ENCODE results near the gene C1QTNF2.

C1QTNF2 gene

GRCh38 chr5:160371294-160371693, 868 bp upstream of the C1QTNF2 start:
- no peak for DNase-seq

- DNase-seq = no peak
Observed at GRCh38 chr5:160370713-160371034, 248 bp upstream of the C1QTNF2 start.

DNA sequence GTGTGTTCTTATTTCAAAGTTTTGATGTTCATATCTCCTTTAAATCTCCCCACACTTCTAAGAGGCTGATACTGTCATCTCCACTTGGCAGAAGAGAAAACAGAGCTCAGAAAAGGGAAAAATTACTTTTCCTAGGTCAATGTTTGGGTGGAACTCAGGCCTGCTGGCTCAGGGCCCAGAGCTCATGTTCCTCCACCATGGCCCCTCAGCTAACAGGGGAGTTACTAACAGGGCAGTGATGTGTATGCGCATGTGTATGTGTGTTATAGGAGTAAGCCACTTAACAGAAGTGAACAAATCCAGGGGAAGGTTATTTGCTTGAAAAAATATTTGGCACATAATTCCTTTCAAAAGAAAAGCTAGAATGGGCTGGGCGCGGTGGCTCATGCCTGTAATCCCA, 2.5 kb downstream of the C1QTNF2 start:
- no peak for DNase-seq

DNA sequence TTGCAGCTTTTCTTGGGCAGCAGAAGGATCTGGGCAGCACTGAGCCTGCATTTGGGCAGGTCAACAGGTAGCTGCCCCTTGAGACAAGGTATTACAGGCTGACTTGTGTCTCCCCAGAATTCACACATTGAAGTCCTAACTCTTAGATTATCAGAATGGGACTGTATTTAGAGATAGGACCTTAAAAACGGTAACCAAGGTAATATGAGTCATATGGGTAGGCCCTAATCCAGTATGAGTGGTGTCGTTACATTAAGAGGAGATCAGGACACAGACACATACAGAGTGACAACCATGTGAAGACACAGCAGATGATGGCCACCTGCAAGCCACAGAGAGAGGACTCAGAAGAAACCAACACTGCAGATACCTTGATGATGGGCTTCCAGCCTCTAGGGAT, 3.2 kb downstream of the C1QTNF2 start:
- no peak for DNase-seq

GRCh38 chr5:160366230-160366629, 4.2 kb downstream of the C1QTNF2 start:
- DNase-seq = no peak

GRCh38 chr5:160363660-160364395, 6.6 kb downstream of the C1QTNF2 start:
- DNase-seq = no peak

GRCh38 chr5:160363211-160363610, 7.2 kb downstream of the C1QTNF2 start:
- DNase-seq = no peak

DNA sequence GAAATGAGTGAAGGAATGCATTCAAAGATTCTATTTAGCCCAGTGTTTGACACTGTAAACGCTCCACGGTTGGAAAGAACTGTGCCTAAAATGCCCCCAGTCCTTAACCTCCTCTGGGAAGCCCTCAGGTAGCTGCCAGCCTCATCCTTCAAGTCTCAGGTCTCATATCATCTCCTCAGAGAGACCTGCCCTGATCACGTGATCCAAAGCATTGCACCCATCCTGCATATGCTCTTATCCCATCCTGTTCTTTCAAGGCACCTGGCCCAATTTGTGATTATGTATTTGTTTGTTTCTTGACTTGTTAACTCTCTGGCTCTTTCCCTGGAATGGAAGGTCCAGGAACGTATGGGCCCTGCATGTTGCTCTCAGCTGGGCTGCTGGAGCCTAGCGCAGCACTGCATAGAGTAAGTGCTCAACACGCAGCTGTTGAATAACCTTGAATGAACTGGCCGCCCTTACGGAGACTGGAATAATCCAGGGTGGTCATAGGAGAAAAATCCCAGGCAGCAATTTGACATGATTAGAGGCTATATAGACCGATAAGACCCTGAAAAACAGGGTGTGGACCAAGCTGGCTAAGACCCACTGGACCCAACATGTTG, 8.7 kb downstream of the C1QTNF2 start:
- no peak for DNase-seq

GRCh38 chr5:160360310-160360709, 10.1 kb downstream of the C1QTNF2 start:
- DNase-seq = no peak

- no peak for DNase-seq
Observed at GRCh38 chr5:160359816-160360215, 10.6 kb downstream of the C1QTNF2 start.

GRCh38 chr5:160359242-160359641, 11.2 kb downstream of the C1QTNF2 start:
- DNase-seq = no peak

DNA sequence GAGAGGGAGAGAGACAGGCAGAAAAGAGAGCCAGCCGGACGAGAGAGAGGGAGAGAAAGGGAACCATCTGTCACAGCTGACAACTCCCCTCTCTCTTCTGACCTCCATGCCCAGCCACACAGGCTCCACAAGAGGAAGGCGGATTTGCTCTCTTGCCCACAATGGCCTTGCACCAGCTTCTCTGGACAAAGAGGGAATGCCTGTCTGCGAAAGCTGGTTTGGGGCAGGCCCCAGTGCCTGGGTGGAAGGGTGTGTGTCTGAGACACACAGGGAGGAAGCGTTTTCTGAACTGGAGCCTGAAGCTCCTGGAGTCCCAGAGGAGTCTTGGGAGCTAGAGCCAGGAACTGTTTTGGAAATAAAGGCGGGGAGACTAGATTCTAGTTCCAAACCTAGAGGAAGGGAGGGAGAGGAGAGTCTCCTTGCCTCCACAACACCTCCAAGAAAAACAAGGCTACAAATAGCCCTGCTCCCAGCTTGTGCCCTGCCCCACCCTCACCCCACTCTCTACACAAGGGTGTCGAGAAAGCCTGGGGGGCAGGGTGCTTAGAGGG, 12.5 kb downstream of the C1QTNF2 start:
- no peak for DNase-seq

DNA sequence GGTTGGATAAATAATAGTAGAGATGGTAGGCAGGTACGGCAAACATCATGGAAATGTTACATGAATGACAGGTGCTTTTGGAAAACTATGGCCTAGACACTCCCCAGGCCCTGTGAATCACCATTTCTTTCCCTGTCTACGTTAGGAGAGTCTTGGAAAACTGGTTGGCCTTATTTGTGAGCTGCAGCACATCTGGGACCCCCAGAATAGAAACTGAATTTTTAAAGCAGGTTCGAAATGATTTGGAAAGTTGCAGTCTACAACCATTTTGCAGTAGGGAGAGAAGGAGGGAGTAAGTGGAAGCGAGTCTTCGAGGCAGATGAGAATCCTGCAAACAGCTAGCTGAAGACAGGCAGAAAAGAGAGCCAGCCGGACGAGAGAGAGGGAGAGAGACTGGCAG, 13.0 kb downstream of the C1QTNF2 start:
- no peak for DNase-seq

- no peak for DNase-seq
Observed at GRCh38 chr5:160356550-160357347, 13.7 kb downstream of the C1QTNF2 start.

DNA sequence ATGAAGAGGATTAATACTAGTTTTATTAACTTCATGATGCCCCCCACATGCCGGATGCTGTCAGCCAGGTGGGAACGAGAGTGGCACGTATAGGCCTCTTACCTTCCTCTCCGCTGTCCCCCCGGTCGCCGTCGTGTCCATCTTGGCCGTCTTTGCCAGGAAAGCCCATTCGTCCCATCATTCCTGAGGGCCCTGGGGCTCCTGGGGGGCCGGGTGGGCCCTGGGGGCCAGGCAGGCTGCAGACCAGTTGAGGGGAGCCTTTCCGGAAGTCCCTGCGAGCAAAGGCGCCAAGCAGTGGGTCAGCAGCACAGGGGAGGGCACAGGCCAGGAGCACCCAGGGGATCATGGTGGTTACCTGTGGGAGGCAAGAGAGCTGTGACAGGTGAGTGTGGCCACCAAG, 15.8 kb downstream of the C1QTNF2 start:
- DNase-seq = no peak

GRCh38 chr5:160353379-160353778, 17.0 kb downstream of the C1QTNF2 start:
- DNase-seq = no peak

DNA sequence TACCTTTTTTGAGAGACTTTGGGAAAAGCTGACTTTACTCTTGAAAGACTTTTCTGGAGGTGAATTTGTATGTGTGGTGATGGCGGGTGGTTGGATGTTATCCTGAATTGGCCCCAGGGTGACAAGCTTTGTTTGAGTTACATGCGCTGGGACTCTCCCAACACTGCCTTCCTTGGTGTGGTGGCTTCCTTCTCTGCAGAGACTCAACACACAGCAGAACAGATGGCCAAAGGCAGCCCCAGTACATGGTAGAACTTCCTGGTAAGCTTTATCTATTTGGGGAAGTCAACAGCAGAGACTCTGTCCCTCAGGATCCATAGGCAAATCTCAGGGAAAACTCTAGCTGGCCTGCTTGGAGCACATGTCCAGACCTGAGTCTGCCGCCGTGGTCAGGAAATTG, 18.1 kb downstream of the C1QTNF2 start:
- DNase-seq = no peak

DNA sequence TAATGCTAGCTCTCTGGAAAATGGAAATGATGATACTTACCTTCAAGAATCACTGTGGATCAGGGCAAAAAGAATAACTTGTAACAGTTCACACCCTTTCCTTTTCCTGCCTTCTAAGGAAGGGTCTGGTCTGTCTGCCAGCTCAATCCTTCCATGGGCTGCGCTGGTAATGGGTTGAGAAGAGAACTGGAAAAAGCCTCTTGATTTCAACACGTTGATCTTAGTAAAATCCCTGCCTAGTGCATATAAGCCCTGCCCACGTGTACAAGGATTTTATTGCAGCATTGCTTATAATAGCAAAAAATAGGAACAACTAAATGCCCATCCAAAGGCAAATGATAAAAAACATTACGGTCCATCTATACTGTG, 20.5 kb downstream of the C1QTNF2 start:
- no peak for DNase-seq

DNA sequence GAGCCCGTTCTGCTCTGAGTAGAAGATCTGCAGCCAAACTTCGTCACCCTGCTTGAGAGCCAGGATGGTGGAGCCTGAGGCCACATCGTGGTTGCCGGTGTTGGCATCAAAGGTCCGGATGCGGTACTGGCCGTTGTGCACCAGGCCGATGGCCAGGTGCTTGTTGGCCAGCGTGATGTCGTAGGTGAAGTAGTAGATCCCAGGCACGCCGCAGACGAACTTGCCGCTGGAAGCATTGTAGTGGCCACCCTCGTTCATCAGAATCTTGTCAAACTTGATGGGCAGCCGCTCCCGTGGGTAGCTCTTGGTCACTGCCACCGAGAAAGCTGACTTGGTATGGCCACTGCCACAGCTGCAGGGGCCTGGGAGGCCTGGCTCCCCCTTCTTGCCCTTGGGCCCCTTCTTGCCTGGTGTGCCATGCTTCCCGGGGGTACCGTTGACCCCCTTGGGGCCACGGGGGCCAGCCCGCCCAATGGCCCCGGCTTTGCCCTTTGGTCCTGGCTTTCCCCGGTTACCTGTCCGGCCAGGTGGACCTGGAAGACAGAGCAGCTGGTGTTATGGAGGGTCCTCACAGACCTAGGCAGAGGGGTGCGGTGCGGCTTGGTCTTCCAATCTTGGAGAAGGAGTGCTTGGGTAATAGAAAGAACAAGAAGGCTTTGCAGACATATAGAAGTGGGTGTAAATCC, 21.0 kb downstream of the C1QTNF2 start:
- no peak for DNase-seq

- no peak for DNase-seq
Observed at GRCh38 chr5:160348080-160348479, 22.3 kb downstream of the C1QTNF2 start.

DNA sequence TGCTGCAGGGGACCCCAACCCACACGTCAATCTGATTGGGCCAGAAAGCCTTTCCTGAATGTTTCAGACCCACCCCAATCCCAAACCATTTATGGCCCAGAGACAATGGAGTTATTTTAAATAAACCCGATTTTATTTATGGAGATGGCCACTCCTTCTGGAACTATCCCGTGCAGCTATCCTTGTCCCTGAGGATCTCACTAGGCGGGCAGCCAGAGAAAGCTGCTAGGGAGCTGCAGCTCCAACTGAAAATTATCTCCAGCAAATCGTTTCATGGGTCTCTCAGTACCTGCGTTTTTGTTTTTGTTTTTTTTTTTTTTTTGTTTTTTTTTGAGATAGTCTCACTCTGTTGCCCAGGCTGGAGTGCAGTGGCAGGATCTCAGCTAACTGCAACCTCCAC, 23.0 kb downstream of the C1QTNF2 start:
- no peak for DNase-seq

GRCh38 chr5:160342413-160342941, 27.9 kb downstream of the C1QTNF2 start:
- DNase-seq = peak; percentile 16

DNA sequence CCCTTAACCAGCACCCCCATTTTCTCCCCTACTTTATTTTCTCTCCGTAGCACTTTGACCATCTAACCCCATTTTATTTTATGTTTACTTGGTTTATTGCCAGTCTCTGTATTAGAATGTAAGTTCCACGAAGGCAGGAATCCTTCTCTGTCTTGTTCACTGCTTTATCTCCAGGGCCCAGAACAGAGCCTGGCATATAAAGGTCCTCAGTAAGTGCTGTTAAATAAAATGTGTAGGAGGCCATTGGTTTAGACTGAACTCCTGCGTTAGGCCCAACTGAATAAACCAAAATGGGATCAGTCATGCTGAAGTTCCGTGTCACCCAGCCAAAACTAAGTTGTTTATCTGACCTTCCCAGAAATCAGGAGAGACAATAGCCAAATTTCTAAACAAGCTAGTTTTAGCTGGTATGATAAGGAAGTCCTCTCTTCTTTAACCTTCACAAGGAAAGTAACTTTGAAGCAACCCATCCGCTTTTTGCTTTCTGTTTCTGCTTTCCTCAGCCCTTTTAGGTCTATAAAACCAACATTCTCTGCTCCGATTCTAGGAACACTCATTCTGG, 29.0 kb downstream of the C1QTNF2 start:
- no peak for DNase-seq
